GM21576 (cell line): ENCODE measurements around the gene MAPRE3.

Experiments
- ATAC-seq: cut with Tn5 transposase; IDR thresholded peaks from one replicate; pipeline ENCODE4 v1.9.1; 2021; ENCODE audit warnings: mild to moderate bottlenecking, moderate library complexity; ENCODE audit not compliant: unreplicated experiment

MAPRE3 gene

GRCh38 chr2:26982102-26982742 lies 11.8 kb downstream of the MAPRE3 start:
- no peak for ATAC-seq

- no peak for ATAC-seq
Measured at GRCh38 chr2:26983746-26984145, 13.3 kb downstream of the MAPRE3 start.

GRCh38 chr2:26985807-26986206 lies 15.4 kb downstream of the MAPRE3 start:
- no peak for ATAC-seq

- ATAC-seq, result no peak
Measured at GRCh38 chr2:26986576-26986975, 16.1 kb downstream of the MAPRE3 start.

GRCh38 chr2:26988058-26988860 lies 17.8 kb downstream of the MAPRE3 start:
- ATAC-seq, result no peak

GRCh38 chr2:26989156-26989555 lies 18.7 kb downstream of the MAPRE3 start:
- ATAC-seq, result no peak

GRCh38 chr2:26991717-26992116 lies 21.3 kb downstream of the MAPRE3 start:
- ATAC-seq, result no peak

- ATAC-seq, result no peak
Measured at GRCh38 chr2:26993768-26994167, 23.3 kb downstream of the MAPRE3 start.

GRCh38 chr2:26994983-26995382 lies 24.5 kb downstream of the MAPRE3 start:
- ATAC-seq, result no peak

- no peak for ATAC-seq
Measured at GRCh38 chr2:26997394-26997793, 27.0 kb downstream of the MAPRE3 start.

GRCh38 chr2:26998323-26998722 lies 27.9 kb downstream of the MAPRE3 start:
- no peak for ATAC-seq

GRCh38 chr2:27000228-27000627 lies 29.8 kb downstream of the MAPRE3 start:
- ATAC-seq, result no peak

GRCh38 chr2:27000995-27001394 lies 30.6 kb downstream of the MAPRE3 start:
- no peak for ATAC-seq

- no peak for ATAC-seq
Measured at GRCh38 chr2:27001950-27002349, 31.5 kb downstream of the MAPRE3 start.

- no peak for ATAC-seq
Measured at GRCh38 chr2:27003007-27003406, 32.6 kb downstream of the MAPRE3 start.

GRCh38 chr2:27003857-27004256 lies 33.4 kb downstream of the MAPRE3 start:
- no peak for ATAC-seq

GRCh38 chr2:27006602-27007415 lies 36.4 kb downstream of the MAPRE3 start:
- no peak for ATAC-seq

- no peak for ATAC-seq
Measured at GRCh38 chr2:27007416-27008374, 37.3 kb downstream of the MAPRE3 start.

- ATAC-seq, result no peak
Measured at GRCh38 chr2:27008678-27009077, 38.2 kb downstream of the MAPRE3 start.

- ATAC-seq, result no peak
Measured at GRCh38 chr2:27009083-27009482, 38.6 kb downstream of the MAPRE3 start.
